Liver (tissue), 3 donors: ENCODE results near the gene DUSP21.
"Not testable (repeated sequence)": the region's sequence is repeated elsewhere in the genome, so short reads cannot be mapped to it uniquely, and the experiment has no call there.

Source experiments
- EGR1 ChIP-seq, 2 donors: IDR thresholded peaks; 2 replicates each; pipeline ENCODE4 v1.6.1; 2016 to 2018; ENCODE audit warnings: antibody characterized with exemption in 2 of 2, low read depth in 2 of 2
- FOXA1 ChIP-seq: IDR thresholded peaks from 2 replicates; pipeline ENCODE4 v1.6.1; 2016; ENCODE audit warnings: antibody characterized with exemption
- FOXA2 ChIP-seq: IDR thresholded peaks from 2 replicates; pipeline ENCODE4 v1.6.1; 2016; ENCODE audit warnings: antibody characterized with exemption
- JUND ChIP-seq, 2 donors: IDR thresholded peaks; 2 replicates each; pipeline ENCODE4 v1.6.1; 2016; ENCODE audit warnings: antibody characterized with exemption in 2 of 2
- RAD21 ChIP-seq, 2 donors: IDR thresholded peaks; 2 replicates each; pipeline ENCODE4 v1.6.1; 2016; ENCODE audit warnings: antibody characterized with exemption in 2 of 2, mild to moderate bottlenecking in 2 of 2
- TAF1 ChIP-seq: conservative IDR thresholded peaks from 2 replicates; pipeline ENCODE4 v1.6.1; 2016; ENCODE audit warnings: antibody characterized with exemption, mild to moderate bottlenecking
- TF ChIP-seq, protein P1 (sequence below): fragments of 150-350 bp; IDR thresholded peaks from 2 replicates; pipeline ENCODE4 v1.5.1; 2017; ENCODE audit warnings: improper control_type of control experiment, low read depth, low read length; ENCODE audit not compliant: missing input control
- TF ChIP-seq, protein P2 (sequence below): IDR thresholded peaks from 2 replicates; pipeline ENCODE4 v1.6.1; 2016; ENCODE audit warnings: antibody characterized with exemption
- TF ChIP-seq, protein P3 (sequence below): IDR thresholded peaks from 2 replicates; pipeline ENCODE4 v1.6.1; 2016; ENCODE audit warnings: antibody characterized with exemption, mild to moderate bottlenecking
- TF ChIP-seq, protein P4 (sequence below): IDR thresholded peaks from 2 replicates; pipeline ENCODE4 v1.6.1; 2016; ENCODE audit warnings: antibody characterized with exemption
- donor health status: healthy.
- donor health status: healthy.

DNA sequence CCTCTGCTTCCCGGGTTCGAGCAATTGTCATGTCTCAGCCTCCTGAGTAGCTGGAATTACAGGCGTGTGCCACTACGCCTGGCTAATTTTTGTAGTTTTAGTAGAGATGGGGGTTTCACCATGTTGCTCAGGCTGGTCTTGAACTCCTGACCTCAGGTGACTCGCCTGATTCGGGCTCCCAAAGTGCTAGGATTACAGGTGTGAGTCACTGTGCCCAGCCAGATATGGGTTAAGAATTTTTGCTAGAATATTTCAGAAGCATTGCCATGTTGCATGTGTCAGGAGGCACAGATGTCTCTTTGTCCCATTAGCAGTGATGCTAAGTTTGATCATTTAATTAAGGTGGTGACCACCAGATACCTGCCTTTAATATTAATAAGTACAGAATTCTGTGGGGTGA is 7.1 kb downstream of the DUSP21 start:
- not testable (repeated sequence) for TF ChIP-seq FOXA2; JUND (IDR thresholded peaks at IDR 0.05); RAD21 (IDR thresholded peaks at IDR 0.05); EGR1 (IDR thresholded peaks at IDR 0.05; ENCODE audit: low read depth in 2 of 2); FOXA1; TAF1
- TF ChIP-seq, protein P1, sequence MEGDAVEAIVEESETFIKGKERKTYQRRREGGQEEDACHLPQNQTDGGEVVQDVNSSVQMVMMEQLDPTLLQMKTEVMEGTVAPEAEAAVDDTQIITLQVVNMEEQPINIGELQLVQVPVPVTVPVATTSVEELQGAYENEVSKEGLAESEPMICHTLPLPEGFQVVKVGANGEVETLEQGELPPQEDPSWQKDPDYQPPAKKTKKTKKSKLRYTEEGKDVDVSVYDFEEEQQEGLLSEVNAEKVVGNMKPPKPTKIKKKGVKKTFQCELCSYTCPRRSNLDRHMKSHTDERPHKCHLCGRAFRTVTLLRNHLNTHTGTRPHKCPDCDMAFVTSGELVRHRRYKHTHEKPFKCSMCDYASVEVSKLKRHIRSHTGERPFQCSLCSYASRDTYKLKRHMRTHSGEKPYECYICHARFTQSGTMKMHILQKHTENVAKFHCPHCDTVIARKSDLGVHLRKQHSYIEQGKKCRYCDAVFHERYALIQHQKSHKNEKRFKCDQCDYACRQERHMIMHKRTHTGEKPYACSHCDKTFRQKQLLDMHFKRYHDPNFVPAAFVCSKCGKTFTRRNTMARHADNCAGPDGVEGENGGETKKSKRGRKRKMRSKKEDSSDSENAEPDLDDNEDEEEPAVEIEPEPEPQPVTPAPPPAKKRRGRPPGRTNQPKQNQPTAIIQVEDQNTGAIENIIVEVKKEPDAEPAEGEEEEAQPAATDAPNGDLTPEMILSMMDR = not testable (repeated sequence)
- TF ChIP-seq, protein P2, sequence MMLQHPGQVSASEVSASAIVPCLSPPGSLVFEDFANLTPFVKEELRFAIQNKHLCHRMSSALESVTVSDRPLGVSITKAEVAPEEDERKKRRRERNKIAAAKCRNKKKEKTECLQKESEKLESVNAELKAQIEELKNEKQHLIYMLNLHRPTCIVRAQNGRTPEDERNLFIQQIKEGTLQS = not testable (repeated sequence)
- TF ChIP-seq, protein P3, sequence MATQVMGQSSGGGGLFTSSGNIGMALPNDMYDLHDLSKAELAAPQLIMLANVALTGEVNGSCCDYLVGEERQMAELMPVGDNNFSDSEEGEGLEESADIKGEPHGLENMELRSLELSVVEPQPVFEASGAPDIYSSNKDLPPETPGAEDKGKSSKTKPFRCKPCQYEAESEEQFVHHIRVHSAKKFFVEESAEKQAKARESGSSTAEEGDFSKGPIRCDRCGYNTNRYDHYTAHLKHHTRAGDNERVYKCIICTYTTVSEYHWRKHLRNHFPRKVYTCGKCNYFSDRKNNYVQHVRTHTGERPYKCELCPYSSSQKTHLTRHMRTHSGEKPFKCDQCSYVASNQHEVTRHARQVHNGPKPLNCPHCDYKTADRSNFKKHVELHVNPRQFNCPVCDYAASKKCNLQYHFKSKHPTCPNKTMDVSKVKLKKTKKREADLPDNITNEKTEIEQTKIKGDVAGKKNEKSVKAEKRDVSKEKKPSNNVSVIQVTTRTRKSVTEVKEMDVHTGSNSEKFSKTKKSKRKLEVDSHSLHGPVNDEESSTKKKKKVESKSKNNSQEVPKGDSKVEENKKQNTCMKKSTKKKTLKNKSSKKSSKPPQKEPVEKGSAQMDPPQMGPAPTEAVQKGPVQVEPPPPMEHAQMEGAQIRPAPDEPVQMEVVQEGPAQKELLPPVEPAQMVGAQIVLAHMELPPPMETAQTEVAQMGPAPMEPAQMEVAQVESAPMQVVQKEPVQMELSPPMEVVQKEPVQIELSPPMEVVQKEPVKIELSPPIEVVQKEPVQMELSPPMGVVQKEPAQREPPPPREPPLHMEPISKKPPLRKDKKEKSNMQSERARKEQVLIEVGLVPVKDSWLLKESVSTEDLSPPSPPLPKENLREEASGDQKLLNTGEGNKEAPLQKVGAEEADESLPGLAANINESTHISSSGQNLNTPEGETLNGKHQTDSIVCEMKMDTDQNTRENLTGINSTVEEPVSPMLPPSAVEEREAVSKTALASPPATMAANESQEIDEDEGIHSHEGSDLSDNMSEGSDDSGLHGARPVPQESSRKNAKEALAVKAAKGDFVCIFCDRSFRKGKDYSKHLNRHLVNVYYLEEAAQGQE = not testable (repeated sequence)
- TF ChIP-seq, protein P4, sequence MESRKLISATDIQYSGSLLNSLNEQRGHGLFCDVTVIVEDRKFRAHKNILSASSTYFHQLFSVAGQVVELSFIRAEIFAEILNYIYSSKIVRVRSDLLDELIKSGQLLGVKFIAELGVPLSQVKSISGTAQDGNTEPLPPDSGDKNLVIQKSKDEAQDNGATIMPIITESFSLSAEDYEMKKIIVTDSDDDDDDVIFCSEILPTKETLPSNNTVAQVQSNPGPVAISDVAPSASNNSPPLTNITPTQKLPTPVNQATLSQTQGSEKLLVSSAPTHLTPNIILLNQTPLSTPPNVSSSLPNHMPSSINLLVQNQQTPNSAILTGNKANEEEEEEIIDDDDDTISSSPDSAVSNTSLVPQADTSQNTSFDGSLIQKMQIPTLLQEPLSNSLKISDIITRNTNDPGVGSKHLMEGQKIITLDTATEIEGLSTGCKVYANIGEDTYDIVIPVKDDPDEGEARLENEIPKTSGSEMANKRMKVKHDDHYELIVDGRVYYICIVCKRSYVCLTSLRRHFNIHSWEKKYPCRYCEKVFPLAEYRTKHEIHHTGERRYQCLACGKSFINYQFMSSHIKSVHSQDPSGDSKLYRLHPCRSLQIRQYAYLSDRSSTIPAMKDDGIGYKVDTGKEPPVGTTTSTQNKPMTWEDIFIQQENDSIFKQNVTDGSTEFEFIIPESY = not testable (repeated sequence)
